Bronchial smooth muscle cell (primary cell): ENCODE measurements around the gene ZNF2. TPM values are rescaled to one million over a fixed set of nuclear protein-coding genes. Genes with fewer than 3 reads are reported as not detected.

Source experiments
- total RNA-seq: library from RNA; depleted of rRNA; stranded (reverse); fragments of >200 nt; gene quantifications from 2 replicates; pipeline ENCODE4 v1.2.1, GENCODE V29; 2014

The ZNF2 gene
- total RNA-seq: 8.8 and 10.2 TPM in 2 replicates

GRCh38 chr2:95165371-95166064 lies at the start of gene ZNF2:
ZNF2 (plus strand) TSS chr2:95165809; CDS start chr2:95176227, 10,418 bp downstream.

GRCh38 chr2:95121407-95122196 lies 44.0 kb upstream of the ZNF2 start, which contains the start of gene MRPS5:
MRPS5 (minus strand) TSS chr2:95121808; CDS start chr2:95121791, 17 bp downstream.

GRCh38 chr2:95159690-95160449 lies 5.7 kb upstream of the ZNF2 start, which contains the start of gene ZNF514:
ZNF514 (minus strand) TSS chr2:95159848; CDS start chr2:95153253, 6,595 bp downstream.

GRCh38 chr2:95207111-95207961 lies 41.7 kb downstream of the ZNF2 start, which contains the start of gene ZNF892:
ZNF892 (plus strand) TSS chr2:95207521; CDS start chr2:95207816, 295 bp downstream.

Other genes starting within 250 kb of the ZNF2 start
- 0.16 and 0.17 TPM in 2 replicates for gene MAL, start 140.1 kb upstream of the ZNF2 start, total RNA-seq
- 48.1 and 64.5 TPM in 2 replicates for gene MRPS5, start 44.0 kb upstream of the ZNF2 start, total RNA-seq
- 11.8 and 12.8 TPM in 2 replicates for gene ZNF514, start 6.0 kb upstream of the ZNF2 start, total RNA-seq
- gene ZNF892, start 41.7 kb downstream of the ZNF2 start, total RNA-seq: 4.2 and 4.4 TPM in 2 replicates
- gene PROM2, start 108.6 kb downstream of the ZNF2 start, total RNA-seq: 1.1 and 4.1 TPM in 2 replicates
- 1.4 and 1.6 TPM in 2 replicates for gene KCNIP3, start 131.5 kb downstream of the ZNF2 start, total RNA-seq
- 22.2 and 22.7 TPM in 2 replicates for gene FAHD2A, start 236.9 kb downstream of the ZNF2 start, total RNA-seq